GM21529 (cell line): ENCODE data around the gene SPSB4.
"Not testable (repeated sequence)": the region's sequence is repeated elsewhere in the genome, so short reads cannot be mapped to it uniquely, and the experiment has no call there.

ENCODE experiments used
- ATAC-seq: cut with Tn5 transposase; IDR thresholded peaks from one replicate; pipeline ENCODE4 v1.9.1; 2021; ENCODE audit not compliant: unreplicated experiment

The SPSB4 gene

DNA sequence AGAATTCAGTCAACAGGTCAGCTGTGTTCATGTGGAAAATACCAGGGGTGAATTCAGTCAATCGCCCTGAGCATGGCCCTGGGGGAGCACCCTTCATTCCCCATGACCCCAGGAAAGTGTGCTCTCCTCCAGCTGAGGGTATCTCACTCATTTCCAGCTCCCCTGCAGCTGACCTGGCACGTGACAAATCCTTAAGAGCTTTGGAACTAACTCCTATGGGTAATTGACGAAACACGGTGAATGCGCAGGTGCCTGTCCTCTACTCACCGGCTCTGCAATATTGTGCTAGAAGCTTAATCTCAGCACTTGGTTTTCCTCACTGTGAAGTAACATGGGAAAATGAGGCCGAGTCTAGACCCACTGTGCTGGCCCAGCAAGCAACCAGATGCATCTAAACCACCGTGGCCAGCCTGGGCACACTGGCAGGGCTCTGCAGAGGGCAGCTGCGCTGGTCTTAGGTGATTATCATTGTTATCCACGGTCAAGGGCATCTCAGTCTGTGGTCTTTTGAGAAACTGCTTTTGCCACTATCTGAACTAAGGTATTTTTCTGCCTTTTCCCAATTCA lies 63.1 kb downstream of the SPSB4 start:
- ATAC-seq: no peak

DNA sequence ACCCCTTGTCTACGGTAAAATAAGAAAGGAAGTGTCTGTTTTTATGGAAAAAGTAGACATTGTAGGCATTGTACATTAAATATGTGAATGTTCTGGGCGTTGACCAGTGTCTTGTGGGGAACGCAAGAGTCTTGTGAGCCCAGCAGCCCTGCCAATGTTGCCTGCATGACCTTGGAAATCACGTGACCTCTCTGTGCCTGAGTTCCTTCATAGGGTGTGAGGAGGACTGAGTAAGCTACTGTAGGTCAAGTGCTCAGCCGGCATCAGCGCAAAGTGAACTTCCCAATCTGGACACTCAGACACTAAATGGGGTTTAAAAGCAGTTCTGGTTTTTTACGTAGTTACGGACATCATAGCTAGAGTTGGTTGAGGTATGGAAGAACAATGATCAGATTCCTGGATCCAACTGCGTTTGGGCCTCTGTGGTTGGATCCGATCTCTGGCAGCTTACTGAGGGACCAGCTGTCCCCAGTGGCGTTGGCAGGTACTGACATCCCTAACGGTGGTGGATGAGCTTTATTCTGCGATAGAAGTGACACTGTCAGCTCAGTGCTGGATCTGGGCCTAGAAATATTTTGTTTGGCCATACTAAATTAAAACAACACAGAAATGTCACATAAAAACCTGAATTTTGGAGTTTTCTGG lies 63.8 kb downstream of the SPSB4 start:
- ATAC-seq: no peak

DNA sequence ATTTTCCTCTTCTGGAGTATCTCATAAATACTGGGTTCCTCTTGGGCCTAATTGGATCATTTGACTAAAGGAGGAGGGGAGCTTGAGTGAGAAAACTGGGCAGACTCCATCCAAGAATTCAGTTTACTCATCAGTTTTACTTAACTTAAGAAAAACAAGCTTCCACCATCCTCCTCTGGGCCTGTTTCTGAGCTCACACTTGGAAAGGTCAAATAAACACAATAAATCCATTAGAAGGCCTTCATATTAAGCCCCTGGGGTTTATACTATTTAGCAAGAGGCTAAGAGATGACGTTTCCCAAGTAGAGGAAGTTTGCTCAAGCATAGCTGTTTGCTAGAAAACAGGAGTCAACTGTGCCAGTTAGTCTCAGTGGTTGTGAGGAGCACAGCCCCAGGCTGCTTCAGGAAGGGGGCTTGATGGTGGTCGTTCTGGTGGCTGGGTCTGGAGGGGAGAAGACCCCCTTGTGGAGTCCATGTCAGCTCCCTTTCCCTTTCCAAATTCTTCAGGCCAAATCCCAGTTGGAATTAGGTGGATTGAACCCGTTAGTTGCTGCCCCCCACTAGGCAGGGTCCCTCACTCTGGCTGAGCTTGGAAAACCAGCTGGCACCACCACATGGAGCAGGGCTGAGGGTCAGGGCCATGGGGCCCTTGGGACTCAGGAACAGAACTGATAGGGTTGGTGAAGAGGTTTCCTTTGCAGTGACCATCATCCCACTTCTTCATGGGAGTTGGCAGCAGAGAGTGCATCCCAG lies 64.8 kb downstream of the SPSB4 start:
- no peak for ATAC-seq

DNA sequence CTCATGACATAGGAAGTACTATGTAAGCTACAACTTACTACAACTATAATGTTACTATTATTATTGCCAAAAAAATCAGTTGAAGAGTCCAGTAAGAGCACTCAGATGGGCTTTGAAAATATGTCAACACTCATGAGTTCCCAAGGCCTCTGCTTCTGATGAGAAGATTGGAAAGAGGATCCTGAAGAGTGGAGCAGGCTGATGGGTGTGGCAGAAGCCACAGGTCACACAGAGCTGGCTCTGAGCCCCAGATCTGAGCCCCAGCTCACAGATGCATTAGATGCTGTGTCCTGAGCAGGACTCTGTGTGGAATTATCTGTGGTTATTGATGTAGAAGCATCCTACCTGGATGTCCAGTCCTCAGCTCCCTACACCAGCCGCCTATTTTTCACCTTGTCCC lies 65.6 kb downstream of the SPSB4 start:
- ATAC-seq: no peak

DNA sequence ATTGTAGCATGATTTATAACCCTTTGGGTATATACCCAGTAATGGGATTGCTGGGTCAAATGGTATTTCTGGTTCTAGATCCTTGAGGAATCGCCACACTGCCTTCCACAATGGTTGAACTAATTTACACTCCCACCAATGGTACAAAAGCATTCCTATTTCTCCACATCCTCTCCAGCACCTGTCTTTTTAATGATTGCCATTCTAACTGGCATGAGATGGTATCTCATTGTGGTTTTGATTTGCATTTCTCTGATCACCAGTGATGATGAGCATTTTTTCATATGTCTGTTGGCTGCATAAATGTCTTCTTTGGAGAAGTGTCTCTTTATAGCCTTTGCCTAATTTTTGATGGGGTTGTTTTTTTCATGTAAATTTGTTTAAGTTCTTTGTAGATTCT lies 66.8 kb downstream of the SPSB4 start:
- ATAC-seq: not testable (repeated sequence)

DNA sequence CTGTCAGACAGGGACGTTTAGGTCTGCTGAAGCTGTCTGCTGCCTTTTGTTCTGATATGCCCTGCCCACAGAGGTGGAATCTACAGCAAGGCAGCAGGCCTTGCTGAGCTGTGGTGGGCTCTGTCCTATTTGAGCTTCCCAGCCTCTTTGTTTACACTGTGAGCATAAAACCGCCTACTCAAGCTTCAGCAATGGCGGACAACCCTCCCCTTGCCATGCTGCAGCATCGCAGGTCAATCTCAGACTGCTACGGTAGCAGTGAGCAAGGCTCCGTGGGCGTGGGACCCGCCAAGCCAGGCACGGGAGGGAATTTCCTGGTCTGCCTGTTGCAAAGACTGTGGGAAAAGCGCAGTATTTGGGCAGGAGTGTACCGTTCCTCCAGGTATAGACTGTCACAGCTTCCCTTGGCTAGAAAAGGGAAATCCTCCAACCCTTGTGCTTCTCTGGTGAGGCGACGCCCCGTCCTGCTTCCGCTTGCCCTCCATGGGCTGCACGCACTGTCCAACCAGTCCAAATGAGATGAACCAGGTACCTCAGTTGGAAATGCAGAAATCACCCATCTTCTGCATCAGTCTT lies 71.4 kb downstream of the SPSB4 start:
- no peak for ATAC-seq

DNA sequence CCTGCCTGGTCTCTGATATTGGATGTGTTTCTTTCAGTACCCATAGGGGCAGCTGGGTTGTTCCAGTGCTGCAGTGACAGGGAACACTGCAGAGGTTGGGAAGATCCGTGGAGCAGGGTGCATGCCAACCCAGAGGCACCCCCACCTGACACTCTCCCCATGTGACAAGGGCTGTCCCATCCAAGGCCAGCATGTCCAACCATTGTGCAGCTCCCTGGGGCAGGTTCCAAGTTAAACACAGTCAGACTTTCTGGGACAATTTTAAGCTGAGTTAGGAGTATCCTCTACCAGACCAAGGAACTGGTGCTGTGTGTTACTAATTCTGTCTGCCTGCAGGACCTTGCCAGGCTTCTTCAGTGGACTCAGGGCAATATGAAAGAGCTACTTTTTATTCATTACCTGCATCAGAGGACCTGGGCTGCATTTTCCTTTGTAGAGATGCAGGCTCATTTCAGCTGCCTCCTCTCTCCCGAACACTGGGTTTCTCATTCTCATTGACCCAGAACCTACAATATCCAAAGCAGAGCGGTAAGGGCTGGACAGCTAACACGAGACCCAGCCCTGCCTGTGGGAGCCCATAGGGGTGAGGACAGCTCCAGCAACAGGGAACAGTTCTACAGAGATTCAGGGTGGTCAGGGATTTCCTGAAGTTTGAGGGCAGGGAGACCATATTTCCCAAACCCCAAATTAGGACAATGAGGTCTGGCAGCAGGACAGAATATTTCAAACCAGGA lies 72.7 kb downstream of the SPSB4 start:
- no peak for ATAC-seq

DNA sequence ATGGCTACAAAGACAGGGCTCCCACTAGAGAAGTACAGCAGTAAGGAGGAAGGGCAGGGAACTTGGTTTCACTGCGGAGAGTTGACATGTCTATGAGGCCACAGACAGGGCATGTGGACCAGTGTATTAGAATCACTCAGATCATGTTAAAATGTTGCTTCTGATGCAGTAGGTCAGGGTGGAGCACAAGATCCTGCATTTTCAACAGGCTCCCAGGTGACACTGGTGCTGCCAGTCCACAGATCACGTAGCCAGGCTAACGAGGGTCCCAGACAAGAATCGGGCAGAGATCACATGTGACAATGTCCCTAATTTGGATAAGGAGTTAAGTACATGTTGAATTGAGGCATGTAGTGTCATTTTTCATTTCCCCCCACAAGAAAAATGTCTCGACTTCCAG lies 73.6 kb downstream of the SPSB4 start:
- ATAC-seq: no peak

DNA sequence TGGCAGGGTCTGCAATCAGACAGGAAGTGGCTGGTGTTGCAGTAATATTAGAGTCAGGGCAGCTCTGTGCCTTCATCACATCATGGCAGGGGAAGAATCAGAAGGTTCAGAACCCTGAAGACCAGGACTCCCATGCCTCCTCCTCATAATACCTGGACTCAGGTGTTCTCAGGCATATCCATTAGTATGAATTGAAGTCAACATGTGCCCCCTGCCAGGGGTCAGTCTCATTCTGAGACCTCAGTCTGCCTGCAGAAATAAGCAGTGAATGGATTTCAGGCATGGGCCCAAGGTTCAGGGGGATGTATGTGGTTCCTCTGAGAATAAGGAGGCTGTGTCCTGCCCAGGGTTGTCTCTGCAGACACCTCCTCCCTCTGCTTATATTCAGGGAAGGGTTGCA lies 74.2 kb downstream of the SPSB4 start:
- no peak for ATAC-seq

DNA sequence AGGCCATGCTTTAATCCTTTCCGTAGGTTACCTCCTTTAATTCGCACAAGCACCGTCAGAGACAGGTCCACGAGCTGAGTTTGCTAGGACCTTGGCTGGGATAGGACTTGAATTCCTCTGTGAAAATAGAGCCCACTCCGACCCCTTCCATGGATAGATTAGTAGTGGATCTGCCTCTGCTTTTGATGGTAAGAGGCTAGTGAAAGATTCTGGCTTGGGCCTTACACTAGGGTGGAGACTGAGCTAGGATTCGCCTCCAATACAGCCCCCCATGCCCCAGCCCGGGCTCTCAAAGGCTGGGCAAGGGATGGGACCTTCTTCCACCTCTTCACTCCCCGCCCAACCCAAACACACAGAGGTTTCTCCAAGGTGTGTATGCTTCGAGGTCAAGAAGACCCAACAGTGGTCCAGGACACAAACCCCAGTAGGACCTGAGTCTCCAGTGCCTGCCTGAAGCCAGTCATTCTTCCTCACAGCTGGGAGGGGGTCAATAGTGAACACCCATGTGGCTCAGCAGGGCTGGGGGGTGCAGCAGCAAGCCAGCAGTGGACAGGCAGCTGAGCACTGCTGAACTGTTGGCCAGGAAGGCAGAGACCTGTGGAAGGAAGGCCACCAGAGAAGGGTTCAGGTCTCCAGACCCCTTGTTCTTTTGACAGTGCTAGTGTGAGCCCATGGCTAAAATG lies 75.7 kb downstream of the SPSB4 start:
- ATAC-seq: no peak

DNA sequence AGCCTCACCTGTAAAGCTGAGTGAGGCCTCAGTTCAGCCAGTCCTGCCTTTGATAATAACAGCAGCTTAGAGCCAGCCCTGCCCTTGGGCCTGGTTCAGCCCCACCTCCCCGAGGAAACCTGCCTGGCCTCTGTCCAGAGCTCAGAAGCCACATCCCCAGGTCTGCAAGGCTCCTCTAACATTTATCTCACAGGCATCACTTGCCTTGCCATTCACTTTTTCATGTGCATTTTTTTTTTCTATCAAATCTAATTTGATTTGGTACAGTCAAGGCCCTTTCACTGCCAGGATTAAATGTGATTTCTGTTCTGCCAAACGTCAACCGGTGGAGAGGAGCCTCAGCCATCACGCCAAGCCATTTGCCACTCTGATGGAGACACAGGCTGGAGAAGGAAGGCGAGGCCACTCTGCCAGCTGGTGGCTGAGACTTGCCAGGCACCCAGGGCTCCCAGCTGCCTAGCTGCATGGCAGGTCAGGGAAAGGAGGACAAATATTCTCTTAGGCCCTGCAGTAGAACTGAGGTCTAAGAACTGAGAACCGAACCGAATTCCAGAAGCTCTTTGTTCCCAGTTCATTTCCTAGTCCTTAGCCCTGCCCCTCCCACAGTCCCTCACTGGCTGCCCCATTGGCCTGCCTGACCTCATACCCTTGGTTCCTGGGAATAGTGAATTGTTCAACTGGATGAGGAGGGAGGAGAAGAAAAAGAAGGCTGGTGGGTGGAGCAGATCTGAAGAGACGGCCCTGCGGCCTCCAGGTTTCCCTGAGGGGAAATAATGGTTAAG lies 76.4 kb downstream of the SPSB4 start:
- ATAC-seq: no peak

DNA sequence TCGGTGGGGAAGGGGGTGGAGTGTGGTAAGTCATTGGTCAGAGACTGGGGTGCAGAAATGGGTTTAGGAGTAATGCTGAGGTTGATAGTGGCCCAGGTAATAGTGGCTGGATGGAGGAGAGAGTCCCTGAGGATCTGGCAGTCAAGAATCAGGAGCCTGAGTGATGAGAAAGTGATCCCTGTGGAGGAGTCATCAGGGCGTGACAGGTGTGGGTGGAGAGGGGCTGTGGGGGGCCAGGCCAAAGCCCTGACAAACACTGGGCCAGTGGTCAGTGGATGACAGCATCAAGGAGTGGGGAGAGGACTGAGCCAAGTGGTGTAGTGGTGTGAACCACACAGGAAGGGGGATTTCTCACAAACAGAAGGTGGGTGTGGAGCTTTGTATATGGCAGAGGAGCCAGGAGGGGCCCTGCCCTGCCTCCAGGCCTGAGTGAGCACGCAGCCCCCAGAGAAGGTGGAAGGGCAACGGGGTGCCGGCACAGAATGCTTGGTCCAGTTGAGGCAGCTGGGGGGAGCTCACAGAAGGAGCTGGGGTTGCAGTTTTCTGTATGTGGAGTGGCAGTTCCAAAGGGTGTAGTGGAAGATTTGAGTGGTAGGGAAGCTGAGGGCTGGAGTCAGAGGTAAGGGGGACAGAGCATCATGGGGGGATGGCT lies 77.1 kb downstream of the SPSB4 start:
- ATAC-seq: no peak

DNA sequence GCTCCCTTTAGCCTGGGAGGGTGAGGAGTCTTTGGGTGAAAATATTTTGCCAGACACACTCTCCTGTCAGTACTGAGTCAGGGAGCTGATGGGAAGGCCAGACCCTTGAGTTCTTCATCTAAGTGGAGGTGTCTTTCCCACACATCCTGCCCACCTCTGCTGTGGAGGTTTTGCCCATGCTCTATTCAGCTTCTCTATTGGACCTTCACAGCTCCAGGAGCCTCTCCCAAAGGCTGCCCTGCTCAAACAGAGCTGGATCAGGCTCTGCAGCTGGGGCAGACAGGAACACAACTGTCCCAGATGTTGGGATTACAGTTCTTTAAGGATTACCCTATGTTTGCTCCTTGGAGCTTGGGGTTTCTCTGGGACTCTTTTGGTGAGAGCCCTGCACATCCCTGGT lies 77.9 kb downstream of the SPSB4 start:
- ATAC-seq: no peak

DNA sequence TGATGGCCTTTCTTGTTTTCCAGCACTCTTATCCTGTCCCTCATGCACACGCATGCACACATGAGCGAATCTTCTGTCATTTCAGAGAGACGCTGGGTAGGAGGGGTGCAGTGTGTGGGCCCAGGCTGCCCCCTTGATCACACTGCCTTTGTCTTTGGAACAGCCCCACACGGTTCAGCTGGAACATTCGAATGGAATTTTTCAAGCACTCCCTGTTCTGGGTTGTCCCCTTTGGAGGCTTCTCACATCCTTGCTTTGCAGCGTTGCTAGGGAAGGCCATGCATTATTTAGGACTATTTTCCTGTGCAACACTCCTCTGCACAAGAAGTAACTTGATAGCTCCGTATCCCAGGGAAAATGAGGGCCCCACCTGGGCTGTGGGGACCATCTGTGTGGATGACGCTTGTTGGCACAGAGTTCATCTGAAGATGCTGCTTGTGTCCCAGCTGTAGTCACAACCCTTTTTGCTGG lies 78.4 kb downstream of the SPSB4 start:
- no peak for ATAC-seq

DNA sequence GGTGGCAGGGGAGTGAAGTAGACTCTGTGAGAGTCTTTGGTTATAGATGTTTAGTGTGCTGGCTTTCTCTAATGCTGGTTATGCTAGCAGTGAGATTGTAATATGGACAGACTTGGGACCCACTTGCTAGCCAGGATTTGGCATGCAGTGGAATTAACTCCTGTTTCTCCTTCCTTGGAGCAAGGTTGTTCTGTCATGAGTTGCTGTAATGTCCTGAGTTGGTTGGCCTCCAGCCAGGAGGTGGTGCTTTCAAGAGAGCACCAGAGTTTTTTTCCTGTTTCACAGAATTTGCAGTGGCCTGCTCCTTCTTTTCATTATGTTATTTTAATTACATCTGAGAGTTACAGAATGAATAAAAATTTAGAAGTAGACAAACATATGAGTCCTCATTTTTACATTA lies 92.4 kb downstream of the SPSB4 start:
- no peak for ATAC-seq

DNA sequence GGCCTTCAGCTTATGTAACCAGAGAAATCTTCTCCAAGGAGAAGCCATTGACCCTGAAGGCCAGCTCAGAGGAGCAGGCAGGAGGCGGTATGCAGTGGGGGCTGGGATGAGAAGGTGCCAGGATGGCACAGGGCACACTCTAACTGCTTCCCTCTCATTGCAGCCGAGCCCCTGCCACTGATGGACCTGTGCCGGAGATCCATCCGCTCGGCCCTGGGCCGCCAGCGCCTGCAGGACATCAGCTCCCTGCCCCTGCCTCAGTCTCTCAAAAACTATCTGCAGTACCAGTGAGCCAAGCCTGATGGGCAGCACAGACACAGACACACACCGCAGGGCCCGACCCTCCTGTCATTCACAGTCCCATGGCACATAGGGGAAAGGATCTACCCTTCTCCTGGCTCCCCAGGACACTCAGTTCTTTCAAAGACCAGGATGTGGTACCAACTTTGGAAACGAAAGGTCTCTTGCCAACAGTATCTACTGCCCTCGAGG lies 95.9 kb downstream of the SPSB4 start:
- no peak for ATAC-seq

DNA sequence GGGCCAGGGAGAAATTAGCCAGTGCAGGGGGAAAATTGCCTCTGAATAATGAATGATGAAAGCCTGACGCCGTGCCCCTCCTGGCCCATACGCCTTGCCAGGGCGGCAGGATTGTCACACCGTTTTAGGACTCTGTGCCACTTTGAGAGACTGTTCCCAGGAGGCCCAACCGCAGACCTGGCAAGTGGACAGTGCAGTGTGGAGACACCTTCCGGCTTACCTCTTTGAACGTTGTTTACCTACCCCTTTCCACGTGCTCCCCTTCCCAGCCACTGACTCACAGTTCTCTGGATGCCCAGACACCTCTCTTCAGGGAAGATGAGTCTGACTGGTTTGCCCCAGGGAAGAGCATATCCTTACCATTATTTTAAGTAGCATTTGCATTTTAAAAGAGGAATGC lies 96.5 kb downstream of the SPSB4 start:
- no peak for ATAC-seq

DNA sequence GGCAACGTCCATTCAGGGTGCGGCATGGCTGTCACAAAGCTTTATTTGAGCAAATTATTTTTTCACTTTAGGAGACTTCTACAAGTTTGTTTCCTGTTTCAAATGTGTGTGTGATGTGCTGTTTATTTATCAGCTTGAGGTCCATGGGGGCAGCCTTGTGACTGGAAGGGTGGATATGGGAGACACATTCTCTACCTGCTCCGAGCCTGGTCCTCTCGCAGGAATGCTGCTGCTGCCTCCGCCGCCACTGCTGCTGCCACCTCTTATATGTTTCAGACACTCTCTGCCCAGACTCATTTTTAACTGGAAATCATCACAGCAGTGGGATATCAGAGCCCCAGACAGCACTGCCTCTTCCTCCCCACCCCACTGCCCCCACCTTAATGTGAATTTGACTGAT lies 97.0 kb downstream of the SPSB4 start:
- ATAC-seq: no peak

DNA sequence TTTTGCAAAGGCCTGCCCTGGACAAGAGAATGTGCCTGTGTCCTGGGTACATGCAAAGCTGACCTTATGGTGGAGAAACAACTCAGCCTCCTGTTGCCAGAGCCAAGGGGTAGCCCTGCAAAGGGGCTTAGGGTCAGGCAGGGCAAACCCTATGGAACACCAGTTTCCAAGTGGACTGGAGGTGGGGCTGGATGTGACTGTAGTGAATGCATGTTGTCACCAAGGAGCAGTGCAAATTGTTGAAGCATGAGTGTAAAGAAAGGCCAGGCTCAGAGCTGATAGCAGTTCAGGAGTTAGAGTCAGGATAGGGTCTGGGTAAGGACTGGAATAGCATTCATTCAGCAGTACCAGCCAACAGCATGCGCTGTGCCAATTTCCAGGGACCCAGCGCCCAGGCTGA lies 97.6 kb downstream of the SPSB4 start:
- ATAC-seq: no peak
